Activated T-helper 17 cell treated with anti-CD3 and anti-CD28 coated beads, Interleukin-2, amount 50 U/mL, for 72 hours (primary cell): ENCODE data around the gene UVSSA. TPM values are rescaled to one million over a fixed set of nuclear protein-coding genes. Genes with fewer than 3 reads are reported as not detected.

ENCODE experiments used
- ATAC-seq: fragments of 150-1000 bp; cut with Tn5 transposase; replicated peaks from 2 replicates; pipeline ENCODE4 v1.10.0; 2021; ENCODE audit warnings: mild to moderate bottlenecking, moderate library complexity
- H3K27ac Mint-ChIP-seq: one replicate; pipeline ENCODE4 v1.8.0; 2022; ENCODE audit warnings: mixed read lengths
- H3K27me3 Mint-ChIP-seq: one replicate; pipeline ENCODE4 v1.8.0; 2022; ENCODE audit warnings: mixed read lengths
- H3K36me3 Mint-ChIP-seq: one replicate; pipeline ENCODE4 v1.8.0; 2022; ENCODE audit warnings: low read depth, mild to moderate bottlenecking, mixed read lengths
- H3K4me1 Mint-ChIP-seq: one replicate; pipeline ENCODE4 v1.8.0; 2022; ENCODE audit warnings: mixed read lengths
- H3K4me3 Mint-ChIP-seq: one replicate; pipeline ENCODE4 v1.8.0; 2022; ENCODE audit warnings: mild to moderate bottlenecking, mixed read lengths
- H3K9me3 Mint-ChIP-seq: one replicate; pipeline ENCODE4 v1.8.0; 2022; ENCODE audit warnings: mixed read lengths
- total RNA-seq, 2 donors: library from RNA; stranded (reverse); gene quantifications; one replicate each; pipeline ENCODE4 v1.2.3, GENCODE V29; 2022

Gene UVSSA
- total RNA-seq, 2 donors from 2014 or later, result 15.8 to 22.3 TPM

DNA sequence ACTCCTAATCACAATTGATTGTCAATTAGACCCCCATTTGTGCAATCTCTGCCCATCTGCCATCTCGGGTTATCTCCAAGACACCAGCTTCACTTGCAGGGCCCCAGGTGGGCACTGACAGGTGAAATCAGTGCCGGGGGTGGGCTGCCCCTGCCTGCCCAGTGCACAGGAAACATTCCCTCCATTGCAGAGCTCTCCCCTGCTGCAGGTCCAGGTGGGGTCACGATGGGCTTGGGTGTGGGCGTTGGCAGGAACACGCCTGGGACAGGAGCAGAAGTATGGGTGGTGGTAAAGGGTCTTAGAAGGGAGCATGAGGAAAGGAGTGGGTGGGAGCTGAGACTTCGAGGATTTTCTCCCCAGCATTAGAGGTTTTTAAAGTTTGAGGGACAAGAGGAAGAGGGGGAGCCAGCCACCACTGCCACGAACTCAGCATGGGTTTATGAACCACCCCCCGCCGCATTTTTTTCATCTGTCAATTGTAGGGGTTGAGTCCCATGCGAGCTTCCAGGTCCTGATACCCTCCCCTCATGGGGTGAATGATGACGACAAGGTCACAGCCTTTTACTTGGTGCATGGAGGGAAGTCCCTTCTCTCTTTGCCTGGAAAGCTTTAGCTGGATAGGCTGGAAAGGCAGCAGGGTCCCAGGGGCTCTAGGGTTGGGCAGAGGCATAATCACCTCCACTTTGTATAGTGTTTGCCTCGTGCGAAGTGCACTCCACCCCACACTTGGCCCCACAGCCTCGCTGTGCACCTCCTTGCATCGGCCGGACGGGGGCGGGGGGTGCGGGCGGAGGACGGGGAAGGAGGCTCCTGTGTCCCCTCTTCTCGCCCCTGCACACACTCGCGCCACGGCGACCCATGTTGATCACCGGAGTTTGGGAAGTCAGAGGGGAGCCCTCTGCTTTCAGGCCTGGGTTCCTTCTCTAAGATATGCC, 62.8 kb downstream of the UVSSA start:
- H3K27me3 Mint-ChIP-seq, result peaks cover 43% of the 10 kb centered on the region
- peaks cover 5% of the 10 kb centered on the region for H3K36me3 Mint-ChIP-seq
- no peak for ATAC-seq
- no peak overlapping the region for H3K4me3 Mint-ChIP-seq
- no peaks in the 10 kb centered on the region for H3K4me1 Mint-ChIP-seq
- no peaks in the 10 kb centered on the region for H3K9me3 Mint-ChIP-seq
- no peak overlapping the region for H3K27ac Mint-ChIP-seq

DNA sequence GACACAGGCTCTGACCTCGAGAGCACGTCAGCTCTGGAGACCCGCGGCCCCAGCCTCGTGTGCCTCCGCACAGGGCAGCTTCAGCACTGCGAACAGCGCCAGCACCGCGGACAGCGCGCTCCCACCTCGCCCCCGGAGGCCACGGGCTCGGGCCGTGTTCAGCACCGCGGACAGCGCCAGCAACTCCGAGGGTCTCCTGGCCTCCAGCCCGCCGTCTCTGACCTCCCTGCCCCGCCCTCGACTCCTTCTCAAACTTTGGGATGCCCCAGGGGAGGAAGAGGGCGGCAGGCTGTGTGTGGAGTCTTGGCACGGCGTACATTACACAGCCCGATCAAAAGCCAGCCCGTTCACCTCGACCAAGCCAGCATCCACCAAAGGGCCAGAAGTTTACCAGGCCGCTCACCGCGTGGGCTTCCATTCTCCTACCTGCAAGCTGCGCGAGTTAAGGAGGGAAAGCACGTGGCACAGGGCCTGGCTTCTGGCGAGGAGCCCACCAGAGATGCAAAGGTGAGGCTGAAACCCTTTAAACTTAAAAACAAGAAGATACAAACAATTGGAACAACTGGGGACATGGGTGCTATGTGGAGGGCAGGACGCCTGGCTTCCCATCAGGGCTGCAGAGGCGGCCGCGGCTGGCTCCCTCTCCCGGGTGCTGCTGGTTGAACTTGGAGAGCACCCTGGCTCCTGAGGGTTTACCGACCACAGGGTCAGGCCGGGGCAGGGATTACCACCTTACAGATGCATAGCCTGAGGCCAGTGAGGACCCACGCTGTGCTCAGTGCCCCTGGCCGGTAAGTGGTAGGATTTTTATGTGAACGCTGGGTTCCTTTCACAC, 63.7 kb downstream of the UVSSA start:
- Mint-ChIP-seq H3K27ac (no peak overlapping the region), H3K4me1 (no peaks in the 10 kb centered on the region), H3K9me3 (no peaks in the 10 kb centered on the region), H3K27me3 (peaks cover 41% of the 10 kb centered on the region), H3K36me3 (no peaks in the 10 kb centered on the region), H3K4me3 (no peak overlapping the region)
- no peak for ATAC-seq

DNA sequence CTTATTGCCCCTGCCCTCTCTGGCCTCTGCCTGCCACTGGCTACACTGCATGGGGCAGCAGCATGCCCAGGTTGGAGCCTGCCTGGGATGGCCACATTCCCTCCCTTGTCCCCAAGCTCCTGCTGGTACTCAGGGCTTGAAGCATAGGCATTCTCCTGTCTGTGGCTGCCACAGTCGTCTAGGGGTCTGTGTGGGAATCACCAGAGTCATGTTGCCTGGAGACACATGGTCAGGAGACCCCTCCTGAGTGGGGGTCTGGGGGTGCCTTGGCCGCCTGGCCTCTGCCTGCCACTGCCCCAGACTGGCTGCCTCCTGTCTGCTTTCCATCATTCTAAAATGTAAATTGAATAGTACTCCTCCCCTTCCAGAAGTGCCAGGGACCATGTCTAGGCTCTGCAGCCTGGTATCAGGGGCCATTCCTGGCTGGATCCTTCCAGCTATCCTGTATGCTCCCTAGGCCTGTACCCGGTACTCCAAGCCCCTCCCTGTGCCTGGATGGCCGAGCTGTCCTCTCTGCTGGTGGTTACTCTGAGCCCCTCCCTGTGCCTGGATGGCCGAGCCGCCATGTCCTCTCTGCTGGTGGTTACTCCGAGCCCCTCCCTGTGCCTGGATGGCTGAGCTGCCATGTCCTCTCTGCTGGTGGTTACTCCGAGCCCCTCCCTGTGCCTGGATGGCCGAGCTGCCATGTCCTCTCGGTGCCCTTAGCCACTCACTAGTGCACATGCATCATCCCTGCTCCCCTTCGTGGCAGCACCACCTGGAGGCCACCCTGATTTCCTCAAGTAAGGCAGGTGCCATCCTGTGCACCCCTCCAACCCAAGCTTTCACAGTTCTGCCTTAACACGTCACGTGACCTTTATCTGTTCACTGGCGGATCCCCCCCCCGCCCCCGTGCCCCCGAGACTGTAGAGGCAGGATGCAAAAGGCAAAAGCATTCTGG, 64.7 kb downstream of the UVSSA start:
- no peak overlapping the region for H3K4me3 Mint-ChIP-seq
- H3K9me3 Mint-ChIP-seq, result no peaks in the 10 kb centered on the region
- ATAC-seq, result no peak
- peaks cover 46% of the 10 kb centered on the region for H3K27me3 Mint-ChIP-seq
- no peaks in the 10 kb centered on the region for H3K36me3 Mint-ChIP-seq
- H3K4me1 Mint-ChIP-seq, result no peaks in the 10 kb centered on the region
- no peak overlapping the region for H3K27ac Mint-ChIP-seq

DNA sequence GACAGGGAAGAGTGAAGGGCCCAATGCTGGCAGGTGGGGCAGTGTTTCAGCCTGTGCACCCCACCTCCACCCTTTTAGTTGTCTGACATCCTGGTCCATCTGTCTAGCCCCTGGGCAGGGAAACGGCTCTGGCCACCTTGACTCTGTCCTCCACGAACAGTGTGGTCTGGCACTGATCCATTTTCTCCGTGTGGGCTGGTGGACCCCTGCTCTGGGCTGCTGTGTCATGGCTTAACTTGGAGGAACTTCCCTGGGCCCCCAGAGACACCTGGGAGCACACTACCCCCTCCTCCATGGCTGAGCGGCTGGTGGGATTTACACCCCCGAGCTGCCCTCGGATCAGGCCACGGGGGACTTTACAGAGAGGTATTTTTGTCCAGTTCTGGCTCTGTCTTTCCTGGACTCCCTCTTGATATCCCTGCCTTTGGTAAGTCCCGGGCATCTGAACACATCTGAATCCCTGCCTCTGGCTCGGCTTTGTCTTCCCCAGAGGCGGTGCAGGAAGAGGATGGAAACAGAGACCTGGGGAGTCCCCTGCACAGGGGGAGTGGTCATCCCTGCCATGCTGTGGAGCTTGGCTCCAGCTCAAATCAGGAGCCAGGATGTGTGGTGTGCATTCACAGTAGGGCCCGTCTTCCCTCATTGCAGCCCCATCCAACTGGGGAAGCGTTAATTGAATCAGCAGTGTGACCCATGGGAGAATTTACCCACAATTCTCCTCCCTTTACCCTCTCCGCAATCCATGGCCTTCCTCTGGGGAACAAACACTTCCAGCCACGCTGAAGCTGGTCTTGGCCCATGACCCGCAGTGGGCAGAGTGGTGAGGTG, 65.6 kb downstream of the UVSSA start:
- H3K27ac Mint-ChIP-seq, result no peak overlapping the region
- no peaks in the 10 kb centered on the region for H3K36me3 Mint-ChIP-seq
- ATAC-seq, result no peak
- no peaks in the 10 kb centered on the region for H3K4me1 Mint-ChIP-seq
- H3K9me3 Mint-ChIP-seq, result no peaks in the 10 kb centered on the region
- H3K4me3 Mint-ChIP-seq, result no peak overlapping the region
- H3K27me3 Mint-ChIP-seq, result peaks cover 43% of the 10 kb centered on the region

DNA sequence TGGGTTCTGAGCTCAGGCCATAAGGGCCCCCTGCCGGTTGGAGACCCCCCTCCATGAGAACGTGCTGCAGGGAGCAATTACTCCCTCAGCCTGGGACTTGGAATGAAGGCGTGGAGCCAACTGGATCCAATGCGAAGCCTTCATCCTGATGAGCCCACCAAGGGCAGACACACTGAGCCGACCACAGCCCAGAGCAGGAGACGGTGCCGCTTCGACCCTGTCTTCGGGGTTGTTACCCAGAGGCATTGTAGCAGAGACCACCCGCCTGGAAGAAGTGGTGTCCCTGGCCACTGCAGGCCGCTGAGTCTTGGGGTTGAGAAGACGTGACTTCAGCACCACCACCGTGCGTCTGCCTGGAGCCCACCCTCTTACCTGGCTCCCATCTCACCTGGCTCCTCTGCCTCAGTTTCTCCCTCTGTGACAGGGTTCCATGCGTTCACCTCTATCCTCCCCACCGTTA, 66.2 kb downstream of the UVSSA start:
- Mint-ChIP-seq H3K27ac (no peak overlapping the region), H3K36me3 (no peaks in the 10 kb centered on the region), H3K9me3 (no peaks in the 10 kb centered on the region), H3K27me3 (peaks cover 41% of the 10 kb centered on the region), H3K4me1 (no peaks in the 10 kb centered on the region), H3K4me3 (no peak overlapping the region)
- ATAC-seq, result no peak

DNA sequence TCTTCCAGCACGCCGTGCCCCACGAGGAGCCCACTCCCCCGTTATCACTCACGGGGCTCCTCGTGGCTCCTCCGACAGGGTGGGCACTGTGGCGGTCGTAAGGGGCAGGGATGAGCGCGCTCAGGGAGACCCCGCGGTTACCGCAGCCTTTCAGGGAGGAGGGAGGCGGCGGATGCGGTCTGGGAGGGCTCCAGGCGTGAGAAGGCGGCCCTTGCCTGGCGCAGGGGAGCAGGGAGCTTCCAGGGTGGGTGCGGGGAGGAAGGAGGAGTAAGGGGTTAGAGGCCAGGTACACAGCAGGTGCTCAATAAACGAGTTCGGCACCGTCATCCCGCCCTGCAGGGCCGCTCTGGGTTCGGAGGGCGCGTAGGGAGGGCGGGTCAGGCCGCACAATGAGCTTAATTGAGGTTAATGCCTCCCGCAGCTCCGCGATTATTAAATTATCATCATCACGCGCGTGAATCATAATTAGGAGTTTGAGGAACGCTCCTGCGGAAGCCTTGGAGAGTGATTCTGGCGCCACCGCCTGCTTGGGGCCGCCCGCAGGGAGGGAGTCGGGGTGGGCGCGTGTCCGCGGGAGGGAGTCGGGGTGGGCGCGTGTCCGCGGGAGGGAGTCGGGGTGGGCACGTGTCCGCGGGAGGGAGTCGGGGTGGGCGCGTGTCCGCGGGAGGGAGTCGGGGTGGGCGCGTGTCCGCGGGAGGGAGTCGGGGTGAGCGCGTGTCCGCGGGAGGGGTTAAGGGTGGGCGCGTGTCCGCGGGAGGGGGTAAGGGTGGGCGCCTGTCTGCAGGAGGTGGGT, 66.9 kb downstream of the UVSSA start:
- H3K4me3 Mint-ChIP-seq, result no peak overlapping the region
- peaks cover 34% of the 10 kb centered on the region for H3K27me3 Mint-ChIP-seq
- ATAC-seq, result no peak
- H3K9me3 Mint-ChIP-seq, result no peaks in the 10 kb centered on the region
- no peaks in the 10 kb centered on the region for H3K4me1 Mint-ChIP-seq
- no peaks in the 10 kb centered on the region for H3K36me3 Mint-ChIP-seq
- no peak overlapping the region for H3K27ac Mint-ChIP-seq

DNA sequence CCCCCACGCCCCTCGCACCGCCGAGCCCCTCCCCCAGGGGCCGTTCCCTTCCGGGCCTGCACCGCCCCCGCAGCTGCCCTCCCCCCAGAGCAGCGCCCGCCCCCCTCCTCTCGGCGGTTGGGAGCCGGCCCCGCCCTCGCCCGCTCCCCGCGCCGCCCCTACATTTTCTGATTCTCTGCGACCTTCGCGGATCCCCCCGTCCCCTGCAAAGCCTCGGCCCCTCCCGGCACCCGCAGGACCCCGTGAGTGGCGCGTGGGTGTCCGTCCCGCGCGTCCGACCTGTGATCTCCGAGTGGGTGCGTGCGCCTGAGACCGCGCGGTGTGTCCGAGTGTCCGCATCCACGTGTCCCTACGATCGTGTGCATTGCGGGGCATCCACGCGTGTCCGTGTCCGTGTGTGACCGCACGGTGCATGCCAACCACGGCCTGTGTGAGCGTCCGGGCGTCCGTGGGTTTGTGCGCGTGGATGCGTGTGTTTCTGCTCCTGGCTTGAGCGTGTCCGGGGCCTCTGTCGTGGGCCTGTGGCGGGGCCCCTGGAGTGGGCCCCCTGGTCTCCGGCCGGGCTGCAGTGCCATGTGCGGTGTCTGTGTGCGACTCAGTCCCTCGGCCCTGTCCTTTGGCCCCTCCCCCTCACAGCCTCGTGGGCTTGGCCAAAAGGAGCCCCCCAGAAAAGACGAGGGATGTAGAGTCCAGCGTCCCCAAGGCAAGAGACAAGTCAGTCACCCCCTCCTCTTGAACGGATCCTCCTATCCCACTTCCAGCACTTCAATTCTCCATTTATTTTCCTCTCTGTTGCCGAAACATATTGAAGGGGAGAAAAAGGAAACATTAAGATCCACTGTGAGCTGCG, 68.0 kb downstream of the UVSSA start:
- Mint-ChIP-seq H3K27me3 (peaks cover 28% of the 10 kb centered on the region), H3K4me3 (no peak overlapping the region), H3K9me3 (no peaks in the 10 kb centered on the region), H3K27ac (no peak overlapping the region), H3K4me1 (no peaks in the 10 kb centered on the region), H3K36me3 (no peaks in the 10 kb centered on the region)
- no peak for ATAC-seq

DNA sequence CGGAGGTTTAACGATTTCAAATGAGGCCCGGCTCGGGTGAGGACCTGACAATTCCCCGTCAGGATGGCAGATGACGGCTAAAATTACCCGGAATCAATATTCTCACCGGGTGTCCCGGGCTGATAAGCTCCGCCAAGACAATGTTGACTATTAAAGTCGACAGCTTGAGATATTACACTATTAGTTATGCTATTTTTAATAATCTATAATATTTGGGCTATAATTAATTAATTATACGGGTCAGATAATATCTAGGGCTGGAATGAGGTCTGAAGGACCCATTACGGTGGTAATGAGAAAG, 68.6 kb downstream of the UVSSA start:
- Mint-ChIP-seq H3K36me3 (no peaks in the 10 kb centered on the region), H3K27ac (no peak overlapping the region), H3K4me3 (no peak overlapping the region), H3K9me3 (no peaks in the 10 kb centered on the region), H3K4me1 (no peaks in the 10 kb centered on the region), H3K27me3 (peaks cover 27% of the 10 kb centered on the region)
- no peak for ATAC-seq

DNA sequence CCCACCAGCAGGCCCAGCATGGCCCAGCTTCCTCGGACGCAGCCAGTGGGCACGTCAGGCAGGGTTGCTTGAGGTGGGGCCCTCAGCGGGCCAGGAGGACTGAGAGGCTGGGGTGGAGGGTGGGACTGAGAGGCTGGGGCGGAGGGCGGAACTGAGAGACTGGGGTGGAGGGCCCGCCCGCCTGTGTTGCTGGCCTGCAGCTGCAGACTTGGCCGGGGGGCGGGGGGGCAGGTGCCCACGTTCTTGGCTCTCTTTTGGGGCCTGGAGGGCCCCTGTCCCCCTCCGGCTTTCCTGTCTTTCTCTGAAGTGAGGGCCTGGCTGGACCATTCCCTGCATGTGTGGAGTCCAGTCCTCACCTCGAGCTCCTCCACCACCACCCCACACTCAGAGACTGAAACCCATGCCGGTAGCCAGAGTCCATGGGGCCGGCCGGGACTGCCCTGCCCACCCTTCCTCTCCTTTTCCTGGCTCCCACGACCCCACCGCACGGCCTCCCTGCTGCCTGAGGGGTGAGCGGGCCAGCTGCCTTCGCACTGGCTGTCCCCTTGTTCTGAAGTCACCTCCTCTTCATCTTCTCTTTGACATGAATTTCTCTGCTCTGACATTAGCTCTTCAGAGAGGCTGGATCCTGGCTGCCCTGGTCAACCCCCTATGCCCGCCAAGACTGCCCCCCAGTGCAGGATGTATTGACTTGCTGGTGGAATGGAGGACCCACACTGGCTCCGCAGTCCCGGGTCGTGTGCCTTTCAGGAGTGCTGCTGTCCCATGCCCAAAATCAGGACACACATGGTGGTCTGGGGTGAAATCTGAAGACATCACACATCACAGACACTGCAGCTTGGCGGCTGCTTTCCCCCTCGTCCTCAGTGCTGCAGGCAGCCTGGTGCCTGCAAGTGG, 69.3 kb downstream of the UVSSA start:
- H3K27me3 Mint-ChIP-seq, result peaks cover 29% of the 10 kb centered on the region
- H3K4me3 Mint-ChIP-seq, result no peak overlapping the region
- ATAC-seq, result no peak
- no peak overlapping the region for H3K27ac Mint-ChIP-seq
- H3K9me3 Mint-ChIP-seq, result no peaks in the 10 kb centered on the region
- H3K36me3 Mint-ChIP-seq, result no peaks in the 10 kb centered on the region
- no peaks in the 10 kb centered on the region for H3K4me1 Mint-ChIP-seq

DNA sequence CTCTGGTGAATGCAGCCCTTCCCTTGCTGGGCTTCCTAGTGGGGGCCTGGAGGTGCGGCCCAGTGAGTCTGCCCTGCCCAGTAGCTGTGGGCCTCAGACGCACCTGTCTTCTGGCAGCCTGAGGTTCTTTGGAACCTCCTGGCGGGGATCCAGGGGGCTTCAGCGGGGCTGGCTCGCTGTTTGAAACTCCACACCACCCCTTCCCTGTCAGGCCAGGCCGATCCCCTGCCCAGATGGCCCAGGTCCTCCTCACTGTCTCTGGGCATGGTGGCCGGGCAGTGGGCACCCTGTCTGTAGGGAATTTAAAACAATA, 69.9 kb downstream of the UVSSA start:
- ATAC-seq, result no peak
- Mint-ChIP-seq H3K9me3 (no peaks in the 10 kb centered on the region), H3K4me3 (no peak overlapping the region), H3K27ac (no peak overlapping the region), H3K27me3 (peaks cover 23% of the 10 kb centered on the region), H3K4me1 (no peaks in the 10 kb centered on the region), H3K36me3 (no peaks in the 10 kb centered on the region)

DNA sequence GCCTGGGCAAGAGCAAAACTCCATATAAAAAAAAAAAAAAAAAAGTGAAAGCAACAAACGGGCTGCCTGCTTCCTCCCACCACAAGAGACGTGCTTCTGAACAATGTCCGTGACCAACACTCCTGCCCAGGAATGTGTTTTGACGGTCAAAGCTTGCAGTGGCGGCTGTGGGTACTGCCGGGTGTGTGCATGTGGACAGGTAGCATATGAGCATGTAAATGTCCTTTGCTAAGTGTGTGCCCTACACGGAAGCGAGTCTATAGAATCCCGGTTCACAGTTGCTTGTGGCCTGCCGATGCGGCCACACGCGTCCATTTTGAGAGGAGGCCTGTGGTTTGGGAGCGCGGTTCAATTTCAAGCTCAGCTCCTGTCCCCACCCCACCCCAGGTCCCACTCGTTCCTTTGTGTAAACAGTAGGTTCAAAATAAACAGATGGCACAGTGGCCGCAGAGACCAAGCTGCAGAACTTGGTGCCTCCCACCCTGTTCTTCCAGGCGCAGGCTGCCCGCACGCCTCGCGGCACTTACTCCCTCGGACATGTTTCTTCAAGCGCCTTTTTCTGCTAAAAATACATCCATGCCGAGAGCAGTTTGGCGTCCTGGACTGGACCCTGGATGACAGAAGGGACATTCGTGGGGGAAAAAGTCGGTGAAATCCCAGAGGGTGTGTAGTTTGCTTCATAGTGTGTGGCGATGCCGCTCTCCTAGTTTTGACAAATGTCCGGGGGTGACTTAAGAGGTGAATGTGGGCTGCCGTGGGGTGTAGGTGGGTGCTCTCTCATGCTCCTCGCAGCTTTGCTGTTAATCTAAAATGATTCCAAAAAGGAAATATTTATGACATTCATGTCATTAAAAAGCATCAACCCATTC, 70.7 kb downstream of the UVSSA start:
- H3K27me3 Mint-ChIP-seq, result peaks cover 24% of the 10 kb centered on the region
- H3K36me3 Mint-ChIP-seq, result no peaks in the 10 kb centered on the region

More for the DNA sequence above, 70.7 kb downstream of the UVSSA start:
- H3K27ac Mint-ChIP-seq, result no peak overlapping the region
- H3K4me3 Mint-ChIP-seq, result no peak overlapping the region
- ATAC-seq, result no peak
- H3K4me1 Mint-ChIP-seq, result no peaks in the 10 kb centered on the region
- no peaks in the 10 kb centered on the region for H3K9me3 Mint-ChIP-seq
